BLaER1 (cell line): ENCODE measurements around the gene ADAMTSL3.

Source experiments
- H3K27ac ChIP-seq: shearing (Covaris generic); formaldehyde crosslinking; 2 replicates; pipeline ENCODE4 v1.8.1; 2022
- H3K27me3 ChIP-seq: shearing (Covaris generic); formaldehyde crosslinking; 2 replicates; pipeline ENCODE4 v1.8.1; 2022
- H3K36me3 ChIP-seq: shearing (Covaris generic); formaldehyde crosslinking; 2 replicates; pipeline ENCODE4 v1.8.1; 2022
- H3K4me1 ChIP-seq: shearing (Covaris generic); formaldehyde crosslinking; 2 replicates; pipeline ENCODE4 v1.8.1; 2022
- H3K4me2 ChIP-seq: shearing (Covaris generic); formaldehyde crosslinking; 2 replicates; pipeline ENCODE4 v1.8.1; 2022
- H3K4me3 ChIP-seq: shearing (Covaris generic); formaldehyde crosslinking; 2 replicates; pipeline ENCODE4 v1.8.1; 2022
- H3K9ac ChIP-seq: shearing (Covaris generic); formaldehyde crosslinking; 2 replicates; pipeline ENCODE4 v1.8.1; 2022
- H3K9me3 ChIP-seq: shearing (Covaris generic); formaldehyde crosslinking; 2 replicates; pipeline ENCODE4 v1.8.1; 2022
- H4K20me1 ChIP-seq: shearing (Covaris generic); formaldehyde crosslinking; 2 replicates; pipeline ENCODE4 v1.8.1; 2022
- Cebpa-rat ChIP-seq: shearing (Covaris generic); IDR thresholded peaks from 2 replicates; pipeline ENCODE4 v1.8.1; 2022

The ADAMTSL3 gene

GRCh38 chr15:83685916-83686332 is 32.0 kb downstream of the ADAMTSL3 start:
- Histone ChIP-seq H3K9ac (no peak overlapping the region), H3K27ac (no peak overlapping the region), H4K20me1 (no peaks in the 10 kb centered on the region), H3K4me2 (no peak overlapping the region), H3K27me3 (no peaks in the 10 kb centered on the region), H3K4me1 (no peaks in the 10 kb centered on the region), H3K4me3 (no peak overlapping the region), H3K36me3 (no peaks in the 10 kb centered on the region), H3K9me3 (no peaks in the 10 kb centered on the region)
- no peak for TF ChIP-seq Cebpa-rat

- H3K4me2 ChIP-seq: no peak overlapping the region
- no peak overlapping the region for H3K27ac ChIP-seq
- no peak overlapping the region for H3K9ac ChIP-seq
- H3K36me3 ChIP-seq: no peaks in the 10 kb centered on the region
- H4K20me1 ChIP-seq: no peaks in the 10 kb centered on the region
- no peak for TF ChIP-seq Cebpa-rat
- H3K27me3 ChIP-seq: no peaks in the 10 kb centered on the region
- H3K4me1 ChIP-seq: no peaks in the 10 kb centered on the region
- no peaks in the 10 kb centered on the region for H3K9me3 ChIP-seq
- H3K4me3 ChIP-seq: no peak overlapping the region
Observed at GRCh38 chr15:83688201-83688600, 34.3 kb downstream of the ADAMTSL3 start.

- Histone ChIP-seq H3K9me3 (no peaks in the 10 kb centered on the region), H3K4me3 (no peak overlapping the region), H3K4me1 (no peaks in the 10 kb centered on the region), H3K36me3 (no peaks in the 10 kb centered on the region), H3K27ac (no peak overlapping the region), H3K9ac (no peak overlapping the region), H4K20me1 (no peaks in the 10 kb centered on the region), H3K4me2 (no peak overlapping the region), H3K27me3 (no peaks in the 10 kb centered on the region)
- no peak for TF ChIP-seq Cebpa-rat
Observed at GRCh38 chr15:83690676-83691075, 36.8 kb downstream of the ADAMTSL3 start.

GRCh38 chr15:83692746-83693581 is 39.0 kb downstream of the ADAMTSL3 start:
- Histone ChIP-seq H3K36me3 (no peaks in the 10 kb centered on the region), H3K9ac (no peak overlapping the region), H3K9me3 (no peaks in the 10 kb centered on the region), H3K4me2 (no peak overlapping the region), H4K20me1 (no peaks in the 10 kb centered on the region), H3K4me1 (no peaks in the 10 kb centered on the region), H3K27me3 (no peaks in the 10 kb centered on the region), H3K4me3 (no peak overlapping the region), H3K27ac (no peak overlapping the region)
- TF ChIP-seq Cebpa-rat: no peak

GRCh38 chr15:83694015-83694414 is 40.1 kb downstream of the ADAMTSL3 start:
- TF ChIP-seq Cebpa-rat: no peak
- no peak overlapping the region for H3K4me2 ChIP-seq

GRCh38 chr15:83694536-83694935 is 40.6 kb downstream of the ADAMTSL3 start:
- TF ChIP-seq Cebpa-rat: no peak
- Histone ChIP-seq H3K4me2 (no peak overlapping the region), H3K27ac (no peak overlapping the region), H3K9me3 (no peaks in the 10 kb centered on the region), H3K9ac (no peak overlapping the region), H3K4me3 (no peak overlapping the region), H3K36me3 (no peaks in the 10 kb centered on the region), H4K20me1 (no peaks in the 10 kb centered on the region), H3K4me1 (no peaks in the 10 kb centered on the region), H3K27me3 (no peaks in the 10 kb centered on the region)

More at GRCh38 chr15:83694015-83694414, 40.1 kb downstream of the ADAMTSL3 start:
- Histone ChIP-seq H3K9ac (no peak overlapping the region), H3K4me1 (no peaks in the 10 kb centered on the region), H3K4me3 (no peak overlapping the region), H3K36me3 (no peaks in the 10 kb centered on the region), H3K27me3 (no peaks in the 10 kb centered on the region), H3K9me3 (no peaks in the 10 kb centered on the region), H4K20me1 (no peaks in the 10 kb centered on the region), H3K27ac (no peak overlapping the region)

- Histone ChIP-seq H3K4me3 (no peak overlapping the region), H3K9me3 (no peaks in the 10 kb centered on the region), H3K9ac (no peak overlapping the region), H4K20me1 (no peaks in the 10 kb centered on the region), H3K27me3 (no peaks in the 10 kb centered on the region), H3K36me3 (no peaks in the 10 kb centered on the region), H3K27ac (no peak overlapping the region), H3K4me2 (no peak overlapping the region), H3K4me1 (no peaks in the 10 kb centered on the region)
- TF ChIP-seq Cebpa-rat: no peak
Observed at GRCh38 chr15:83695246-83695645, 41.3 kb downstream of the ADAMTSL3 start.

- no peak overlapping the region for H3K4me2 ChIP-seq
Observed at GRCh38 chr15:83695901-83696425, 42.0 kb downstream of the ADAMTSL3 start.

GRCh38 chr15:83697716-83698115 is 43.8 kb downstream of the ADAMTSL3 start:
- Histone ChIP-seq H3K4me2 (no peak overlapping the region), H3K4me3 (no peak overlapping the region), H4K20me1 (no peaks in the 10 kb centered on the region), H3K9ac (no peak overlapping the region), H3K36me3 (no peaks in the 10 kb centered on the region), H3K9me3 (peaks cover 7% of the 10 kb centered on the region), H3K4me1 (no peaks in the 10 kb centered on the region), H3K27ac (no peak overlapping the region), H3K27me3 (no peaks in the 10 kb centered on the region)
- TF ChIP-seq Cebpa-rat: no peak

More at GRCh38 chr15:83695901-83696425, 42.0 kb downstream of the ADAMTSL3 start:
- H3K4me1 ChIP-seq: no peaks in the 10 kb centered on the region
- H3K27ac ChIP-seq: no peak overlapping the region
- H3K9me3 ChIP-seq: no peaks in the 10 kb centered on the region
- TF ChIP-seq Cebpa-rat: no peak
- no peak overlapping the region for H3K9ac ChIP-seq
- no peaks in the 10 kb centered on the region for H3K36me3 ChIP-seq
- H4K20me1 ChIP-seq: no peaks in the 10 kb centered on the region
- H3K4me3 ChIP-seq: no peak overlapping the region
- H3K27me3 ChIP-seq: no peaks in the 10 kb centered on the region

- H3K4me3 ChIP-seq: no peak overlapping the region
- H3K4me1 ChIP-seq: no peaks in the 10 kb centered on the region
- H4K20me1 ChIP-seq: no peaks in the 10 kb centered on the region
- TF ChIP-seq Cebpa-rat: no peak
- H3K9ac ChIP-seq: no peak overlapping the region
- H3K9me3 ChIP-seq: peaks cover 9% of the 10 kb centered on the region
- no peaks in the 10 kb centered on the region for H3K36me3 ChIP-seq
- no peak overlapping the region for H3K27ac ChIP-seq
- no peaks in the 10 kb centered on the region for H3K27me3 ChIP-seq
- no peak overlapping the region for H3K4me2 ChIP-seq
Observed at GRCh38 chr15:83698294-83698693, 44.4 kb downstream of the ADAMTSL3 start.
